Ishikawa (cell line): ENCODE data around the gene SAMD3.

Source experiments
- NFIC ChIP-seq: IDR thresholded peaks from 2 replicates; pipeline ENCODE4 v1.6.1; 2012
- RAD21 ChIP-seq: IDR thresholded peaks from 2 replicates; pipeline ENCODE4 v1.6.1; 2012; ENCODE audit warnings: low read depth
- REST ChIP-seq: IDR thresholded peaks from 2 replicates; pipeline ENCODE4 v1.6.1; 2012; ENCODE audit warnings: low read depth, mild to moderate bottlenecking
- TAF1 ChIP-seq: IDR thresholded peaks from 2 replicates; pipeline ENCODE4 v1.6.1; 2012; ENCODE audit warnings: low read depth, mild to moderate bottlenecking
- YY1 ChIP-seq: IDR thresholded peaks from 2 replicates; pipeline ENCODE4 v1.6.1; 2012; ENCODE audit warnings: low read depth

DNA sequence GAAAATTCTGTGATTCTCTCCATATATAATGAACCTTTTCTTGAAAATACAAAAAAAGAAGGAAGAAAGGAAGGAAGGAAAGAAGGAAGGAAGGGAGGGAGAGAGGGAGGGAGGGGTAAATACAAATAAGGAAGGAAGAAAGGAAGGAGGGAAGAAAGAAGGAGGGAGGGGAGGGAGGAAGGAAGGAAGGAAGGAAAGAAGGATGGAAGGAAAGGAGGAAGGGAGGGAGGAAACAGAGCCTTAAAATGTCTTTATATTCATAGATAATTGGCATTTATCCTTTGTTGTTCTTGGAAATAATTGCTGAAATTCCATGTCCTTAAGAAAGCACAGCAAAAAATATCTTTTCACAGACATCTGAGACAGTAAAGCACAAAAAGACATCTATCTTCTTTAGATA is 40.3 kb downstream of the SAMD3 start:
- no peak for TF ChIP-seq REST
- no peak for TF ChIP-seq YY1
- TF ChIP-seq NFIC, result no peak
- TF ChIP-seq TAF1, result no peak
- TF ChIP-seq RAD21, result no peak
